ENCODE measurements around the gene TMEM179.
A peak's percentile ranks its signal among the peaks of the same experiment; 100 is the strongest.

The TMEM179 gene

DNA sequence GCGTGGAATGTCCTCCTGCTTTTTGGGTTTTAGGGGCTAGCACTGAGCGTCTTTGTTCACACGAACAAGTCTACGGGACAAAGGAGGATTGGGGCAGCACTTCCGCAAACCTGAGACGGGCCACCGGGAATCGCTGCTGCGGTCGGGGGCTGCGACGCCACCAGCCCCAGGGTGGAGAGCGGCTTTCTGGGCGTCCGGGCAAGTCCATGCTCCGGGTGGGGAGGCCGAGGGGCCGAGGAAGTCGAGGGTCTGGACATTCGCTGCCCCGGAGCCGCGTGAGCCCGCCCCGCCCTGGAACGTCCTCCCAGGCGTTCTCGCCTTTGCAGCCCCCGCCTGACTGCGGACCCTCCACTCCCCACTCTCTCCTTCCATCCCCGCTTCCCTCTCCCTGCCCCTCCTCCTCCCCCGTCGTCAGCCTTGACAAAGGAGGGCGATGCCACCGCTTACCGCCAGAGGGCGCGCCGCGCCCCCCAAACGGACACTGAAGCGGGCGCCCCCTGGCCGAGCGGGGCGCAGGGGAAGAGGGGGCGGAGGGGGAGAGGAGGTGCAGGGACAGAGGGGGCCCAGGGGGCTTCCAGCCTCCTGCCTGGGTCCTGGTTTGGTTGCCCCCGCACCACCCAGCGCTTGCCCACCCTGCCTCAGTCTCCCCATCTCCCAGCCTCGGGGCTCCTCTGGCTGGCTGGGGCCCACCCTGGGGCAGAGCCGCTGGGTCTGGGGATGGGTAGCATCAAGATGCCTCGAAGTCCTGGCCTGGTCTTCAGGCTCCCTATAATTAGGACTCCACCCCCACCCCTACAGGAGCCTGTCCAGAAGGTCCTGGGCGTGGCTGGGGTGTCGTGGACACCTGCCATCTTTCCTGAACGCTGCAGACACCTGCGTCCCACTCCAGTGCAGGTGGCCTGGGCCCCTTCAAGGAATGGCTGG, 45.7 kb upstream of the TMEM179 start:
- CTCF ChIA-PET: interaction anchor here (0.7 to 1.7 kb wide), 5 partner anchors 28 to 176 kb away, joined by 3 to 8 read pairs (median 5); no protein-coding TSS in a partner anchor
- DNase-seq (ENCODE audit: extremely low spot score): peak; percentile 90
- POLR2A ChIA-PET: no interaction called here
- TF ChIP-seq, protein P1, sequence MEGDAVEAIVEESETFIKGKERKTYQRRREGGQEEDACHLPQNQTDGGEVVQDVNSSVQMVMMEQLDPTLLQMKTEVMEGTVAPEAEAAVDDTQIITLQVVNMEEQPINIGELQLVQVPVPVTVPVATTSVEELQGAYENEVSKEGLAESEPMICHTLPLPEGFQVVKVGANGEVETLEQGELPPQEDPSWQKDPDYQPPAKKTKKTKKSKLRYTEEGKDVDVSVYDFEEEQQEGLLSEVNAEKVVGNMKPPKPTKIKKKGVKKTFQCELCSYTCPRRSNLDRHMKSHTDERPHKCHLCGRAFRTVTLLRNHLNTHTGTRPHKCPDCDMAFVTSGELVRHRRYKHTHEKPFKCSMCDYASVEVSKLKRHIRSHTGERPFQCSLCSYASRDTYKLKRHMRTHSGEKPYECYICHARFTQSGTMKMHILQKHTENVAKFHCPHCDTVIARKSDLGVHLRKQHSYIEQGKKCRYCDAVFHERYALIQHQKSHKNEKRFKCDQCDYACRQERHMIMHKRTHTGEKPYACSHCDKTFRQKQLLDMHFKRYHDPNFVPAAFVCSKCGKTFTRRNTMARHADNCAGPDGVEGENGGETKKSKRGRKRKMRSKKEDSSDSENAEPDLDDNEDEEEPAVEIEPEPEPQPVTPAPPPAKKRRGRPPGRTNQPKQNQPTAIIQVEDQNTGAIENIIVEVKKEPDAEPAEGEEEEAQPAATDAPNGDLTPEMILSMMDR (IDR thresholded peaks at IDR 0.05; ENCODE audit: control extremely low read depth, extremely low read depth, low read depth, missing control alignments): peak; percentile 99

DNA sequence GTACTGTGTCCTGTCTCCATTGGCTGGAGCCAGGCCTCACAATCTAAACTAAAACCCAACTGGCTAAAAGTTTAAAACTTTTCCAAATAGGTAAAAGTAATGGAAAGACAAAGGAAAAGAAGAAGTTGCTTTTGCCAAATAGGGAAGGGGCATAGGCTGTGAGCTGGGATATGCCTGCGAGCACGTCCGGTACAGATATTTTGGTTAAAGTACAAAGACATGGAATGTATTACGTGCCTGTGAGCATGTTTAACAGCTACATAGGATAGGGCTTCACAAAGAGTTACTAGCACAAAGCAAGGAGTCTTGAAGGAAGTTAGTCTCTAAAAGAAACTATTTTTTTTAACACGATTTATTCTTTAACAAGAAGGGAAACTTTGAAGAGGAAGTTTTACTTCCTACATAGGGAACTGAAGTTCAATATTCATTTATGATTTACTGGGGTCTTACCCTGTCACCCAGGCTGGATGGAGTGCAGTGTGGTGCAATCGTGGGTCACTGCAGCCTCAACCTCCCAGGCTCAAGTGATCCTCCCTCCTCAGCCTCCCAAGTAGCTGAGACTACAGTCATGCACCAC, 43.0 kb upstream of the TMEM179 start:
- TF ChIP-seq, protein P1 (IDR thresholded peaks at IDR 0.05; ENCODE audit: control extremely low read depth, extremely low read depth, low read depth, missing control alignments): no peak
- ChIA-PET POLR2A (no interaction called here), CTCF (interaction anchor here (1.0 to 2.2 kb wide), 4 partner anchors 30 to 570 kb away, joined by 3 to 6 read pairs (median 4); no protein-coding TSS in a partner anchor)
- DNase-seq (ENCODE audit: extremely low spot score): no peak

DNA sequence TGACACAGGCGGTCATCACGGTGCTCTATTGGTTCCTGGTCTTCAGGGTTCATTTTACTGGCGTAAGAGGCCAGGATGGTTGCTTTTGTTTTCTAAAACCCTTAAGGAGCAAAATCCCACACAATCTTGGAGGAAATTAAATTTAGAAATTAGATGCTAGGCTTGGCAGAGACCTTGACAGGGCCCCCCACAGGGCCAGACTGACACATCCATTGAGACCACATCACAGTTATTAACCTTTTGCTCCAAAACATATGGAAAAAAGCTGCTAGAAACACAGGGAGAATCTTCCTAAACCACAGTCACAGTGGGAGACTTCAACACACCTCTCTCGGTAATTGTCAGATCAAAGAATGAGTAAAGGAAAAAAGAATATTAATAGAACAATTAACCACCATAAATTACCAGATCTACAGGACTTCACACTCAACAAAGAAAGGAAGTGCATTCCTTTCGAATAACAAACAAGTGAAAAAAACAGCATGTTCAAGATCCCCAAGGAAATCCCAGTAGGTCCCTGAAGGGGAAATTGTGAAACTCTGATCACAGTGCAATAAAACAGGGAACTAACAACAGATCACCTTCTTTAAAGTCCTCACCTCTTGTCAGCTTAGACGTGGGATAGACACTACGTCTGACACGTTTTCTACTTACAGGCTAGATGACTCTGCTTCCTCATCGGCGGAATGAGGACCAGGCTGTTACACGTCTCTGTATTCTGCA, 40.2 kb upstream of the TMEM179 start:
- ChIA-PET CTCF (no interaction called here), POLR2A (no interaction called here)
- DNase-seq (ENCODE audit: extremely low spot score): no peak
- TF ChIP-seq, protein P1 (IDR thresholded peaks at IDR 0.05; ENCODE audit: control extremely low read depth, extremely low read depth, low read depth, missing control alignments): no peak

DNA sequence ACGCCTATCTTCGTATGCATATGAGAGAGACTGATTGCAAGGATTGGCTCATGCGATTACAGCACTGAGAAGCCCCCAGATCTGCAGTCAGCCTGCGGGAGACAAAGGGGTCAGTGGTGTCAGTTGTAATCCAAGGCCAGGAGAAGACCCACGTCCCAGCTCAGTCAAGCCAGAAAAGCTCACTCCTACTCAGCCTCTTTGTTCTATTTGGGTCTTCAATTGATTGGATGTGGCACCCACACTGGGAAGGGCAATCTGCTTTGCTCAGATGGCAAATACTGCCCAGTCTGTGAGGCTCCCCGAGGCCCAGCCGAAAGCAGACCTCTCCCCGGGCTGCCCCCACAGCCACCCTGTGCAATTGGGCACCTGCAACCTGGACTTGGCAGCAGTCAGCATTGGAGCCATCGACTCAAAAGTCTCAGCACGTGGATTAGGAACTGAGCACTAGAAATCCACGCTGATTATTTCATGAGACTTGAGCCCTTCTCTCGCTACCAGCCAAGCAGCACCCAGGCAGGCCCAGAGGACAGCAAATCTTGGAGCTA, 39.6 kb upstream of the TMEM179 start:
- ChIA-PET CTCF (no interaction called here), POLR2A (no interaction called here)
- DNase-seq (ENCODE audit: extremely low spot score): no peak
- TF ChIP-seq, protein P1 (IDR thresholded peaks at IDR 0.05; ENCODE audit: control extremely low read depth, extremely low read depth, low read depth, missing control alignments): no peak

DNA sequence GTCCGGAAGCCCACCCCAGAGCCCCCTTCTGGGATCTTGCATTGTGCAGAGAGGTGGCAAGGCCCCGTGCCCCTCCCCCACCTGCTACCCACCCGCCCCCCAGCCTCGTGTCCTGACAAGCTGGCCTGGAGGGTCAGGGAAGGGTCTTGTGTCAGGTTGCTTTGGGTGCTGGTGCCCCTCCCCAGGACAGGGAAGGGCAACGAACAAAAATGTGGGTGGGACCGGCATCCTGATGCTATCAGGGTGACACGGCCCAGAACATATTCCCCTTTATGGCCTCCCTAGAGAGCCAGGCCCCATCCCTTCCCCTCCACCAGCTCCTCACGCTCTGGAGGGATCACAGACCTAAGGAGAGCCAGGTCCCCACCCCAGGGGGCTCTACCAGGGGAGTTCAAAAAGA, 38.7 kb upstream of the TMEM179 start:
- DNase-seq (ENCODE audit: extremely low spot score): no peak
- TF ChIP-seq, protein P1 (IDR thresholded peaks at IDR 0.05; ENCODE audit: control extremely low read depth, extremely low read depth, low read depth, missing control alignments): no peak
- ChIA-PET CTCF (interaction anchor here (1.0 kb wide), 1 partner anchor 38 kb away, joined by 3 read pairs; no protein-coding TSS in a partner anchor), POLR2A (no interaction called here)

DNA sequence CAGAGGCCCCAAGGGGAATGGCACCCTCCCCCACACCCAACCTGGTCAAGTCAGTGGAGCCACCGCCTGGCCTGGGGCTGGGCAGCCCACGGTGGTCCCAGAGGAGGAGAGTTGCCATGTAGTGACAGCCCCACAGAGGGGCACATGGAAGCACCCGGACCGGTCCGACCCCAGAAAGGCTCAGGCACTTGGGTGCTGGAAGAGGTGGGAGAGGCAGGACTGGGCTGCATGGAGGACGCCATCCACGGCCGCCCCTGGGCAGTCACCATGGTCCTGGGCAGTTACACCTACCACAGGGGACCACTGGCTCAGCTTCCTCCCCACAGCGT, 37.9 kb upstream of the TMEM179 start:
- ChIA-PET CTCF (no interaction called here), POLR2A (no interaction called here)
- TF ChIP-seq, protein P1 (IDR thresholded peaks at IDR 0.05; ENCODE audit: control extremely low read depth, extremely low read depth, low read depth, missing control alignments): no peak
- DNase-seq (ENCODE audit: extremely low spot score): no peak
